ENCODE measurements around the gene C11orf71.

Gene C11orf71

GRCh38 chr11:114400216-114400914 lies at the start of gene C11orf71, which contains the start of gene RBM7:
TSS of gene C11orf71 (minus strand) at chr11:114400511. CDS start at chr11:114400331, 180 bp downstream.
TSS of gene RBM7 (plus strand) at chr11:114400666. CDS start at chr11:114400672, 6 bp downstream.
- peak; percentile 97 for DNase-seq

- no peak for DNase-seq
These were observed 49.5 kb upstream of the C11orf71 start for GRCh38 chr11:114449845-114450244.

- DNase-seq: no peak
These were observed 48.6 kb upstream of the C11orf71 start for GRCh38 chr11:114448749-114449482.

GRCh38 chr11:114447892-114448291 lies 47.6 kb upstream of the C11orf71 start:
- DNase-seq: no peak

- no peak for DNase-seq
These were observed 47.1 kb upstream of the C11orf71 start for GRCh38 chr11:114447444-114447843.

GRCh38 chr11:114442536-114442935 lies 42.2 kb upstream of the C11orf71 start:
- DNase-seq: no peak

- no peak for DNase-seq
These were observed 41.6 kb upstream of the C11orf71 start for GRCh38 chr11:114441921-114442320.

GRCh38 chr11:114440971-114441763 lies 40.9 kb upstream of the C11orf71 start:
- DNase-seq: no peak

GRCh38 chr11:114440121-114440860 lies 40.0 kb upstream of the C11orf71 start:
- no peak for DNase-seq

- DNase-seq: peak; percentile 96
These were observed 39.2 kb upstream of the C11orf71 start, which contains the start of gene REXO2 for GRCh38 chr11:114439229-114440120. TSS of gene REXO2 (plus strand) at chr11:114439467. CDS start at chr11:114439529, 62 bp downstream.

- DNase-seq: no peak
These were observed 38.0 kb upstream of the C11orf71 start for GRCh38 chr11:114438303-114438702.

GRCh38 chr11:114433376-114433775 lies 33.1 kb upstream of the C11orf71 start:
- DNase-seq: no peak

- DNase-seq: no peak
These were observed 32.6 kb upstream of the C11orf71 start for GRCh38 chr11:114432893-114433292.

- no peak for DNase-seq
These were observed 30.0 kb upstream of the C11orf71 start for GRCh38 chr11:114430290-114430689.

GRCh38 chr11:114426280-114426679 lies 26.0 kb upstream of the C11orf71 start:
- no peak for DNase-seq

GRCh38 chr11:114416441-114416961 lies 16.2 kb upstream of the C11orf71 start:
- no peak for DNase-seq

- no peak for DNase-seq
These were observed 13.6 kb upstream of the C11orf71 start for GRCh38 chr11:114413958-114414357.

- no peak for DNase-seq
These were observed 12.6 kb upstream of the C11orf71 start for GRCh38 chr11:114412946-114413345.

- no peak for DNase-seq
These were observed 1.0 kb upstream of the C11orf71 start for GRCh38 chr11:114401311-114401710.

- DNase-seq: no peak
These were observed 558 bp upstream of the C11orf71 start for GRCh38 chr11:114400915-114401223.

- no peak for DNase-seq
These were observed 658 bp downstream of the C11orf71 start for GRCh38 chr11:114399490-114400215.
